DMS53 (cell line): ENCODE measurements around the gene OR14C36.
"Not testable (repeated sequence)": the region's sequence is repeated elsewhere in the genome, so short reads cannot be mapped to it uniquely, and the experiment has no call there.

Experiments
- DNase-seq: peaks from one replicate; lab custom pipeline; 2025; lab: John Stamatoyannopoulos, UW

OR14C36 gene

DNA sequence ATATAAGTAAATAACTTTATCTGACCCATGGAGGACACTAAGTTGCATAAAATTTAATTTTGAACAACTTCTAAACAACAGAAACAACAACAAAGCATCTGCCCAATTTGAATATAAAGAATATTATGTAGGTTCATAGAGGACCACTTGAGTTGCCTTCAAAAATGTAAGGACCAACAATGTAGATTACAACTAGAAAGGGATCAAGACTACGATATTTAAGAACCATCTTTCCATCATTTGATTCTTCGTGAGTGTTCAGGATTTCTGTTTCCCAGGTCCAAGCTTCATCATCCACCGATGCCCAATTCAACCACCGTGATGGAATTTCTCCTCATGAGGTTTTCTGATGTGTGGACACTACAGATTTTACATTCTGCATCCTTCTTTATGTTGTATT is at the start of gene OR14C36:
TSS of gene OR14C36 (plus strand) at position 301 of the 400 bp plus-strand sequence. CDS start at position 301, 0 bp downstream.
- no peak for DNase-seq

GRCh38 chr1:248303324-248303723 is 45.3 kb upstream of the OR14C36 start, which contains the start of gene OR2T12:
OR2T12 (minus strand) TSS chr1:248303424; CDS start chr1:248295578, 7,846 bp downstream.
- no peak for DNase-seq

GRCh38 chr1:248305672-248306071 is 42.9 kb upstream of the OR14C36 start:
- peak; percentile 58 for DNase-seq

DNA sequence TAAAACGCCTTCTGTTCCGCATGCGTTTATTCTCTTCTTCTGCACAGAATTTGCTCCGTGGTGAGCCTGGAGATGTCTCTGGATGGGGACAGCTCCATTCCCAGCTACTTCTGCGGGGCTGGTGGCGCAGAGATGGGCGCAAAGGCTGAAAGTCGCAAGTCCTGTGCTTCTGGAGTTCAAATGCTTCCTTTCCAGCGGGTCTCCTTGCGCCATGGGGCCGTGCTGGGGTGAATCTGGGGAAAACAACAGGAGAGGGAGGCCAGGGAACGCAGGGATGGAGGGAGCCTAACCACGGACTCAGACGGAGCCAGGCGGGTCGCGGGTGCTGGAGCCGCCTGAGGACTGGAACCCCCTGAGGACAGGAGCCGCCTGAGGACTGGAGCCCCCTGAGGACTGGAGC is 42.5 kb upstream of the OR14C36 start:
- no peak for DNase-seq

GRCh38 chr1:248306740-248307139 is 41.8 kb upstream of the OR14C36 start:
- DNase-seq: not testable (repeated sequence)

GRCh38 chr1:248316796-248317195 is 31.8 kb upstream of the OR14C36 start:
- DNase-seq: no peak

DNA sequence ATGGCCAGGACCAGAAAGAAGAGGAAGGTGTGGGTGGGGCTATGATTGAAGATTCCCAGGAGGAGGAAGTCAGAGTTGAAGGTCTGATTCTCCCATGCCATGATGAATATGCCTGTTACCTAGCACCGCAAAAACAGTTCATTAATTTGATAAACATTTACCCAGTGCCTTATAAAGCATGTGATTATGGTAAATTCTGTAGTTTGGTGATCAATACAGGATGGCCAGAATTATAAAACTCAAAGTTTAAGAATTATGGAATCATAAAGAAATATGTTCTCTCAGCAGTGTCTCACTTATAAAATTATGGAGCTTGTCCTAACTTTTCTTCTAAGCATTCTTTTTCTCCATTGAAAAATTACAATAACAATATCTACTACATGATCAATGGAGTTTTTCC is 24.1 kb upstream of the OR14C36 start, which contains the start of gene OR2M7:
TSS of gene OR2M7 (minus strand) at position 101 of the 400 bp plus-strand sequence. CDS start at position 101, 0 bp downstream.
- DNase-seq: no peak

GRCh38 chr1:248343451-248343850 is 5.1 kb upstream of the OR14C36 start:
- no peak for DNase-seq

DNA sequence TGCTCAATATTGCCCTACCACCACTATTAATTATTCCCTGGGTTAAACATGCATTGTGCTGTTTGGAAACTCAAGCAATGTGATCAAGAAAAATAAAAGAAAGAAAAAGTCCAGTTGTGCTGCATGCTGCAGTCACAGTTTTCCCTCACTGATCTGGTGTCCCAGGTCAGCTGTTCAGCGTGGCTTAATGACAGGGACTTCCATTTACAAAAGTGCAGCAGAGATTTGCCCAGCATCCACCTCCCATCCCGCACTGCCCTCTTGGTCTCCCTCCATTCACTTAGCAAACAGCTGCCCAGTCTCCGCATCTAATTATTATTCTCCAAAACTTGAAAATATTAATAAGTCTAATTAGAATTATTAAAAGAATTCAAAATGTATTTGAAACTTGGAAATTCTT is 10.8 kb downstream of the OR14C36 start:
- no peak for DNase-seq

- no peak for DNase-seq
Observed at GRCh38 chr1:248361121-248361715, 12.6 kb downstream of the OR14C36 start, which contains the start of gene OR2T4. OR2T4 (plus strand) TSS chr1:248361665; CDS start chr1:248361665, 0 bp downstream.

DNA sequence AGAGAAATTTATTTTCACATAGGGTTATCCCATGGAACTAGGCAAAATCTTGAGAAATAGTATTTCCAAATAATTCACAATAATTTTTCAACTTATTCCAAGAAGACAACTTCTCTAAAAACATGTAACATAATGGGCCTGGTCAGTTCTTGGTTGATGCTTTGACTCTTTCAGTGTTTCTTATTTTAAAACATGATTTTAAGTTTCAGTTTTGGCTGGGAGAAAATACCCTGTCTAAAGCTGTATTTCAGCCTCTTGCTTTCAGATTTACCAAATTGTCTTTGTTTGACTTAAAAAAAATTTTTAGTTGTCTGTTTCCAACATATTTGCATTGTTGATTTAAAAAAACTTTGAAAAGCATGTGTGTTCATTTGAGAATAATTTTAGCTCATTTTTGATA is 18.0 kb downstream of the OR14C36 start:
- no peak for DNase-seq

- no peak for DNase-seq
Observed at GRCh38 chr1:248372394-248372793, 23.8 kb downstream of the OR14C36 start.

- no peak for DNase-seq
Observed at GRCh38 chr1:248373761-248374160, 25.2 kb downstream of the OR14C36 start.

GRCh38 chr1:248375446-248375845 is 26.9 kb downstream of the OR14C36 start, which contains the start of gene OR2T6:
OR2T6 (plus strand) TSS chr1:248375746; CDS start chr1:248387609, 11,863 bp downstream.
- peak; percentile 18 for DNase-seq

GRCh38 chr1:248376916-248377315 is 28.3 kb downstream of the OR14C36 start:
- no peak for DNase-seq

DNA sequence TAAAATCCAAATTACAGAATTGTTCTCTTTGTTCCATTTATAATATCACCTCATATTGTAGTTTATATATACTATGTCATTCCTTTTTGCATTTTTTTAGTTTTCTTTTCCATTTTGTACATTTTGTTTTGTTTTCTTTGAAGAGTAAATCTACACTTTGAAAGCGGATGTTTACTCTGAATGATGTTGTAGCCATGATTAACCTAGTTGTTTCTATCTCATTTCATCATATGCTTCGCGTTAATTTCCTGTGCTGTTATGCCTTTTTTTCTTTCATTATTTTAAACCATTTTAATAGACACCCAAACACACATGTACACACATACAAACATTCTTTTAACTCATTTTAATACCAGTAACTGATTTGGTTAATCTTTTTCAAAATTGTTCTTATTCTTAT is 32.3 kb downstream of the OR14C36 start:
- no peak for DNase-seq

GRCh38 chr1:248388426-248388825 is 39.9 kb downstream of the OR14C36 start:
- no peak for DNase-seq

DNA sequence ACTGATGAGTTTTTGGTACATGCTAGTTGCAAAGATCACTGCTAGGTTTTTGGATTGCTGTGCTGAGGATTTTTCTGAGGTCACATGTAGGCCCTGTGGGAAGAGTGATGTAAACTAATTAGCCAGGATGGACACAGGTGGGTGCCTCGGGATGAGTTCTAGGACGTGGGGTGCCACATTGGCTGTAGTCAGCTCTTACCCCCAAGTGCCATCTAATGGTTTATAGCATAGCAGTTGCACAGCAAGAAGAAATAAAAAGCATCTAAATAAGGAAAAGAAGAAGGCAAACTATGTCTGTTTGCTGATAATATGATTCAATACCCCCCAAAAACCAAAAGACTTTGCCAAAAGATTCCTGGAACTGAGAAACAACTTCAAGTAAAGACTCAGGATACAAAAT is 44.5 kb downstream of the OR14C36 start:
- DNase-seq: peak; percentile 11
